MM.1S (cell line): ENCODE results near the gene COL20A1.

Source experiments
- DNase-seq: peaks from one replicate; pipeline ENCODE4 v3.0.0-alpha.2; 2015
- H2AFZ ChIP-seq: fragments of 300-600 bp; sonication (generic); 2 replicates; pipeline ENCODE4 v1.6.0; 2016; ENCODE audit warnings: antibody characterized with exemption, low read length
- H3F3A ChIP-seq: fragments of 300-600 bp; sonication (generic); 2 replicates; pipeline ENCODE4 v1.6.1; 2016; ENCODE audit warnings: mild to moderate bottlenecking, antibody characterized with exemption, low read length, moderate library complexity, mixed read lengths; ENCODE audit not compliant: insufficient read depth
- H3K27ac ChIP-seq: fragments of 300-600 bp; sonication (generic); 2 replicates; pipeline ENCODE4 v1.5.1; 2016; ENCODE audit warnings: mild to moderate bottlenecking, low read length
- H3K27me3 ChIP-seq: fragments of 300-600 bp; sonication (generic); replicated peaks from 2 replicates; pipeline ENCODE4 v1.6.0; 2016; ENCODE audit warnings: low read length; ENCODE audit not compliant: insufficient read depth
- H3K36me3 ChIP-seq: fragments of 300-600 bp; sonication (generic); replicated peaks from 2 replicates; pipeline ENCODE4 v1.6.1; 2016; ENCODE audit warnings: mild to moderate bottlenecking, low read length, mixed read lengths; ENCODE audit not compliant: insufficient read depth
- H3K4me1 ChIP-seq: fragments of 300-600 bp; sonication (generic); 2 replicates; pipeline ENCODE4 v1.6.1; 2016; ENCODE audit warnings: low read length, mixed read lengths
- H3K4me2 ChIP-seq: fragments of 300-600 bp; sonication (generic); 2 replicates; pipeline ENCODE4 v1.6.0; 2016; ENCODE audit warnings: low read depth, low read length
- H3K4me3 ChIP-seq: fragments of 300-600 bp; sonication (generic); 2 replicates; pipeline ENCODE4 v1.5.1; 2016; ENCODE audit warnings: low read length, mixed read lengths
- H3K79me2 ChIP-seq: fragments of 300-600 bp; sonication (generic); 2 replicates; pipeline ENCODE4 v1.6.1; 2016; ENCODE audit warnings: mixed run types, low read length, mixed read lengths
- H3K9ac ChIP-seq: fragments of 300-600 bp; sonication (generic); 2 replicates; pipeline ENCODE4 v1.6.1; 2016; ENCODE audit warnings: low read length, mixed read lengths
- H3K9me2 ChIP-seq: fragments of 300-600 bp; sonication (generic); replicated peaks from 2 replicates; pipeline ENCODE4 v1.6.1; 2016; ENCODE audit warnings: mild to moderate bottlenecking, low read length, mixed read lengths; ENCODE audit not compliant: insufficient read depth
- H3K9me3 ChIP-seq: fragments of 300-600 bp; sonication (generic); replicated peaks from 2 replicates; pipeline ENCODE4 v1.6.1; 2016; ENCODE audit warnings: mild to moderate bottlenecking, low read length, mixed read lengths; ENCODE audit not compliant: insufficient read depth
- H4K20me1 ChIP-seq: fragments of 300-600 bp; sonication (generic); 2 replicates; pipeline ENCODE4 v1.6.1; 2016; ENCODE audit warnings: mild to moderate bottlenecking, low read length, moderate library complexity, mixed read lengths; ENCODE audit not compliant: insufficient read depth
- EZH2 ChIP-seq: fragments of 300-600 bp; sonication (generic); optimal IDR thresholded peaks from 2 replicates; pipeline ENCODE3; 2017; ENCODE audit warnings: low read depth, mild to moderate bottlenecking, antibody characterized with exemption, low read length, mixed read lengths
- EZH2phosphoT487 ChIP-seq: fragments of 300-600 bp; sonication (generic); IDR thresholded peaks from 2 replicates; pipeline ENCODE4 v1.6.1; 2018; ENCODE audit warnings: antibody characterized with exemption, low read length
- TF ChIP-seq, protein P1 (sequence below): fragments of 300-600 bp; sonication (generic); IDR thresholded peaks from 2 replicates; pipeline ENCODE4 v1.5.1; 2016; ENCODE audit warnings: antibody characterized with exemption, low read length, mixed read lengths

COL20A1 gene

DNA sequence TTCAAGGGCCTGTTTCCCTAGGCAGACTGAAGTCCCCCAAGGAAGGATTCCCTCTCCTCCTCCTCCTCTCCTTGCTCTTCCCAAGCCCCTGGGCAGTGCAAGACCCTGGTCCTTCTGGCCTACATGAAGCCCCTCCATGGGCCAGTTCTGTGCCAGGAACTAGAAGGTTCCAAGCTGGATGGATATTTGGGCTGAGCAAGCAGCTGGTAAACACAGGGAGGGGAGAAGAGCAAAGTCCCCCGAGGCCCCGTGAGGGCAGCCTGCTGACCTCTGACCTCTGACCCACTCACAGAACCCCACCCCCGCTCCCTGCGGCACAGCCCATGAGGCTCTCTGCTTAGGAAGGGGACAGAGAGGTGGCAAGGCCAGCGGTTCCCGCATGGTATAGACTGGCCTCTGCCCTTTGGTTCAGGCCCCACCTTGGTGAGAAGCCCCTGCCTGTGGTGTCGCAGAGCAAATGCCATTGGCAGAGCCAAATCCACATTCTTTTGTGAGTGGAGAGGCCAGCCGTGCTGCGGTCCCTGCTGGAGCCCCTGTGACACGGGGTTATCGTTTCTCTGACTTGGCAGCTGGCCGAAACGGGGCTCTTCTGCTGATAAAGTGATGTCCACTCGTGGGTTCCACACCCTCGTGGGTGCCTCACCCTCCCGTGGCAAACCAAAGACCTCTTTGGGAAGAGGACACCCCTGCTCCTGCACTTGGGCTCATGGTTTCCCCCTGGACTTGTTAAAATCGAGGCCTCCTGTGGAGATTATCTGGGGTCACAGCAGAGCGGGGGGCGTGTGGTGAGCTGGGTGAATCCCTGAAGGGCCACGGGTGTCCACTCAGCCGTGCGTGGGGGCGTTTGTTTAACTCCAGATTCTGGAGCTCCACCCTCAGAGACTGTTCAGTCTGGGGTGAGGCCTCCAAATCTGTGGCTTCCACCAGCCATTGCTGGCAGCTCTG is 70.3 kb downstream of the COL20A1 start:
- no peaks in the 10 kb centered on the region for H3K79me2 ChIP-seq
- H3K27me3 ChIP-seq: peaks cover 89% of the 10 kb centered on the region
- H3K4me1 ChIP-seq: no peaks in the 10 kb centered on the region
- H3K4me3 ChIP-seq: no peak overlapping the region
- no peaks in the 10 kb centered on the region for H3F3A ChIP-seq
- no peak overlapping the region for H3K27ac ChIP-seq
- no peaks in the 10 kb centered on the region for H3K9me2 ChIP-seq
- H4K20me1 ChIP-seq: no peaks in the 10 kb centered on the region
- H3K9me3 ChIP-seq: no peaks in the 10 kb centered on the region
- H3K9ac ChIP-seq: no peak overlapping the region
- DNase-seq: no peak
- no peak overlapping the region for H2AFZ ChIP-seq
- no peak overlapping the region for H3K4me2 ChIP-seq
- no peaks in the 10 kb centered on the region for H3K36me3 ChIP-seq
- TF ChIP-seq, protein P1, sequence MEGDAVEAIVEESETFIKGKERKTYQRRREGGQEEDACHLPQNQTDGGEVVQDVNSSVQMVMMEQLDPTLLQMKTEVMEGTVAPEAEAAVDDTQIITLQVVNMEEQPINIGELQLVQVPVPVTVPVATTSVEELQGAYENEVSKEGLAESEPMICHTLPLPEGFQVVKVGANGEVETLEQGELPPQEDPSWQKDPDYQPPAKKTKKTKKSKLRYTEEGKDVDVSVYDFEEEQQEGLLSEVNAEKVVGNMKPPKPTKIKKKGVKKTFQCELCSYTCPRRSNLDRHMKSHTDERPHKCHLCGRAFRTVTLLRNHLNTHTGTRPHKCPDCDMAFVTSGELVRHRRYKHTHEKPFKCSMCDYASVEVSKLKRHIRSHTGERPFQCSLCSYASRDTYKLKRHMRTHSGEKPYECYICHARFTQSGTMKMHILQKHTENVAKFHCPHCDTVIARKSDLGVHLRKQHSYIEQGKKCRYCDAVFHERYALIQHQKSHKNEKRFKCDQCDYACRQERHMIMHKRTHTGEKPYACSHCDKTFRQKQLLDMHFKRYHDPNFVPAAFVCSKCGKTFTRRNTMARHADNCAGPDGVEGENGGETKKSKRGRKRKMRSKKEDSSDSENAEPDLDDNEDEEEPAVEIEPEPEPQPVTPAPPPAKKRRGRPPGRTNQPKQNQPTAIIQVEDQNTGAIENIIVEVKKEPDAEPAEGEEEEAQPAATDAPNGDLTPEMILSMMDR: no peak
- TF ChIP-seq EZH2phosphoT487 (no peak), EZH2 (no peak)

- Histone ChIP-seq H3K4me1 (no peaks in the 10 kb centered on the region), H3K27ac (no peak overlapping the region), H3K4me2 (no peak overlapping the region), H3K9ac (no peak overlapping the region), H3K9me2 (no peaks in the 10 kb centered on the region), H3K27me3 (peaks cover 92% of the 10 kb centered on the region), H4K20me1 (no peaks in the 10 kb centered on the region), H3K9me3 (no peaks in the 10 kb centered on the region), H2AFZ (no peak overlapping the region), H3K4me3 (no peak overlapping the region), H3F3A (no peaks in the 10 kb centered on the region), H3K79me2 (no peaks in the 10 kb centered on the region), H3K36me3 (no peaks in the 10 kb centered on the region)
- no peak for DNase-seq
- no peak for TF ChIP-seq EZH2
- no peak for TF ChIP-seq EZH2phosphoT487
- TF ChIP-seq, protein P1: no peak
Measured at GRCh38 chr20:63363981-63364561, 71.1 kb downstream of the COL20A1 start.

- Histone ChIP-seq H3K79me2 (no peaks in the 10 kb centered on the region), H3K9me3 (no peaks in the 10 kb centered on the region), H3K27me3 (peaks cover 92% of the 10 kb centered on the region), H3K27ac (no peak overlapping the region), H3K4me3 (no peak overlapping the region), H3K4me2 (no peak overlapping the region), H3K9ac (no peak overlapping the region), H3K9me2 (no peaks in the 10 kb centered on the region), H3K4me1 (no peaks in the 10 kb centered on the region), H3K36me3 (no peaks in the 10 kb centered on the region), H4K20me1 (no peaks in the 10 kb centered on the region), H2AFZ (no peak overlapping the region), H3F3A (no peaks in the 10 kb centered on the region)
- DNase-seq: no peak
- TF ChIP-seq EZH2: no peak
- TF ChIP-seq EZH2phosphoT487: no peak
- TF ChIP-seq, protein P1: no peak
Measured at GRCh38 chr20:63364801-63365585, 72.0 kb downstream of the COL20A1 start.
